WTC11 (cell line): ENCODE data around the gene RTN3. TPM values are rescaled to one million over a fixed set of nuclear protein-coding genes. Genes with fewer than 3 reads are reported as not detected.

Experiments used
- ATAC-seq: fragments of 200-7000 bp; cut with Tn5 transposase; 2 replicates; pipeline ENCODE4 v1.10.0; 2021; ENCODE audit warnings: mild to moderate bottlenecking, moderate library complexity
- CTCF ChIA-PET: fragments of 300-600 bp; sonication (Branson Sonifier 250); formaldehyde crosslinking; loops from one replicate; lab custom pipeline; 2021; ENCODE audit warnings: antibody characterized with exemption; lab: Charles Lee
- POLR2A ChIA-PET: fragments of 350-600 bp; sonication (Branson Sonifier 250); formaldehyde crosslinking; loops from one replicate; lab custom pipeline; 2021; ENCODE audit warnings: antibody characterized with exemption; lab: Charles Lee
- DNase-seq: peaks from one replicate; pipeline ENCODE4 v3.0.0; 2021; ENCODE audit warnings: low spot score
- H3K27ac Mint-ChIP-seq: 2 replicates; pipeline ENCODE4 v1.8.0; 2021; ENCODE audit warnings: mixed read lengths
- H3K27me3 Mint-ChIP-seq: 2 replicates; pipeline ENCODE4 v1.8.0; 2021; ENCODE audit warnings: low read depth, mild to moderate bottlenecking, moderate library complexity, mixed read lengths
- H3K36me3 Mint-ChIP-seq: 2 replicates; pipeline ENCODE4 v1.8.0; 2021; ENCODE audit warnings: mixed read lengths
- H3K4me1 Mint-ChIP-seq: 2 replicates; pipeline ENCODE4 v1.8.0; 2022; ENCODE audit warnings: mixed read lengths
- H3K4me3 Mint-ChIP-seq: 2 replicates; pipeline ENCODE4 v1.8.0; 2021; ENCODE audit warnings: mild to moderate bottlenecking, moderate library complexity, mixed read lengths
- H3K9me3 Mint-ChIP-seq: 2 replicates; pipeline ENCODE4 v1.8.0; 2021; ENCODE audit warnings: mixed read lengths
- AFF4 ChIP-seq: sonication (generic); formaldehyde crosslinking; IDR thresholded peaks from 2 replicates; pipeline ENCODE4 v1.8.1; 2023; ENCODE audit warnings: mild to moderate bottlenecking, missing genetic modification reagents, borderline replicate concordance
- ATF2 ChIP-seq: sonication (generic); formaldehyde crosslinking; IDR thresholded peaks from 2 replicates; pipeline ENCODE4 v1.8.1; 2022; ENCODE audit warnings: low read depth, missing genetic modification reagents, borderline replicate concordance
- CBFB ChIP-seq: sonication (generic); formaldehyde crosslinking; IDR thresholded peaks from 2 replicates; pipeline ENCODE4 v1.8.1; 2022; ENCODE audit warnings: mild to moderate bottlenecking, low read depth, missing genetic modification reagents
- CTCF ChIP-seq: fragments of 200-600 bp; IDR thresholded peaks from 2 replicates; pipeline ENCODE4 v1.8.0; 2022; ENCODE audit warnings: antibody characterized with exemption
- E2F5 ChIP-seq: sonication (generic); formaldehyde crosslinking; IDR thresholded peaks from 2 replicates; pipeline ENCODE4 v1.8.1; 2022; ENCODE audit warnings: mild to moderate bottlenecking, moderate library complexity, missing genetic modification reagents
- ELF4 ChIP-seq: sonication (generic); formaldehyde crosslinking; IDR thresholded peaks from 2 replicates; pipeline ENCODE4 v1.8.1; 2022; ENCODE audit warnings: low read depth, mild to moderate bottlenecking, moderate library complexity, missing genetic modification reagents
- ETV6 ChIP-seq: sonication (generic); formaldehyde crosslinking; IDR thresholded peaks from 2 replicates; pipeline ENCODE4 v1.8.1; 2022; ENCODE audit warnings: mild to moderate bottlenecking, missing genetic modification reagents
- GTF2I ChIP-seq: fragments of 250-450 bp; sonication (Bioruptor Pico); conservative IDR thresholded peaks from 2 replicates; pipeline ENCODE4 v1.4.0; 2021; ENCODE audit warnings: mild to moderate bottlenecking
- IRF1 ChIP-seq: sonication (generic); formaldehyde crosslinking; IDR thresholded peaks from 2 replicates; pipeline ENCODE4 v1.8.0; 2023; ENCODE audit warnings: missing genetic modification reagents
- MYBL2 ChIP-seq: sonication (generic); formaldehyde crosslinking; IDR thresholded peaks from 2 replicates; pipeline ENCODE4 v1.8.1; 2023; ENCODE audit warnings: mild to moderate bottlenecking, moderate library complexity, missing genetic modification reagents
- NFYB ChIP-seq: sonication (generic); formaldehyde crosslinking; conservative IDR thresholded peaks from 2 replicates; pipeline ENCODE4 v1.8.0; 2022; ENCODE audit warnings: low read depth, missing genetic modification reagents
- NR1H2 ChIP-seq: sonication (generic); formaldehyde crosslinking; IDR thresholded peaks from 2 replicates; pipeline ENCODE4 v1.9.0; 2021; ENCODE audit warnings: mild to moderate bottlenecking, moderate library complexity, missing genetic modification reagents
- PRDM15 ChIP-seq: sonication (generic); formaldehyde crosslinking; IDR thresholded peaks from 2 replicates; pipeline ENCODE4 v1.8.0; 2022; ENCODE audit warnings: missing genetic modification reagents
- SMAD3 ChIP-seq: sonication (generic); formaldehyde crosslinking; IDR thresholded peaks from 2 replicates; pipeline ENCODE4 v1.8.0; 2022; ENCODE audit warnings: missing genetic modification reagents, mild to moderate bottlenecking, borderline replicate concordance
- ZMAT4 ChIP-seq: fragments of 250-450 bp; sonication (Bioruptor Pico); IDR thresholded peaks from 2 replicates; pipeline ENCODE4 v1.9.0; 2021; ENCODE audit warnings: mild to moderate bottlenecking
- ZNF121 ChIP-seq: sonication (generic); formaldehyde crosslinking; IDR thresholded peaks from 2 replicates; pipeline ENCODE4 v1.8.0; 2023; ENCODE audit warnings: missing genetic modification reagents
- ZNF138 ChIP-seq: sonication (generic); formaldehyde crosslinking; conservative IDR thresholded peaks from 2 replicates; pipeline ENCODE4 v1.8.1; 2022; ENCODE audit warnings: mild to moderate bottlenecking, moderate library complexity, missing genetic modification reagents
- ZNF416 ChIP-seq: fragments of 250-450 bp; sonication (Bioruptor Pico); IDR thresholded peaks from 2 replicates; pipeline ENCODE4 v1.9.0; 2021; ENCODE audit warnings: mild to moderate bottlenecking, inconsistent platforms
- ZNF423 ChIP-seq: fragments of 250-450 bp; sonication (Bioruptor Pico); IDR thresholded peaks from 2 replicates; pipeline ENCODE4 v2.1.2; 2022; ENCODE audit warnings: mild to moderate bottlenecking, moderate library complexity
- total RNA-seq: library from RNA; stranded (reverse); gene quantifications from 3 replicates; pipeline ENCODE4 v1.2.3, GENCODE V29; 2021

RTN3 gene
- total RNA-seq, 1 experiment from 2014 or later = 159 TPM

GRCh38 chr11:63639199-63639832, 42.0 kb upstream of the RTN3 start:
- ATAC-seq (no peak), DNase-seq (no peak)
- CTCF ChIA-PET = interaction anchor here (0.9 to 4.5 kb wide), 9 partner anchors 15 to 734 kb away, joined by 3 to 61 read pairs (median 4); partner anchors contain the start of gene PLAAT5
- peaks cover 4% of the 10 kb centered on the region for H3K4me1 Mint-ChIP-seq
- TF ChIP-seq ZNF138 (CRISPR knock-in tag) (no peak), CTCF (peak; percentile 27; the same call in 1 of the 2 replicates), ZNF121 (peak; percentile 93; the same call in 1 of the 2 replicates)
- H3K4me3 Mint-ChIP-seq = no peak overlapping the region
- POLR2A ChIA-PET = no interaction called here
- no peaks in the 10 kb centered on the region for H3K9me3 Mint-ChIP-seq
- H3K27me3 Mint-ChIP-seq = no peaks in the 10 kb centered on the region
- peaks cover 49% of the 10 kb centered on the region for H3K36me3 Mint-ChIP-seq
- H3K27ac Mint-ChIP-seq = no peak overlapping the region

- no peak overlapping the region for H3K27ac Mint-ChIP-seq
- no peak for DNase-seq
- H3K27me3 Mint-ChIP-seq = no peaks in the 10 kb centered on the region
- H3K36me3 Mint-ChIP-seq = peaks cover 52% of the 10 kb centered on the region
- TF ChIP-seq AFF4 (CRISPR knock-in tag) (no peak), CBFB (CRISPR knock-in tag) (no peak), ZNF138 (CRISPR knock-in tag) (no peak), NFYB (CRISPR knock-in tag) (no peak), NR1H2 (CRISPR knock-in tag) (no peak), PRDM15 (CRISPR knock-in tag) (no peak), ZNF423 (no peak), E2F5 (no peak), SMAD3 (CRISPR knock-in tag) (no peak), ETV6 (CRISPR knock-in tag) (no peak), MYBL2 (CRISPR knock-in tag) (no peak), ELF4 (CRISPR knock-in tag) (no peak), ZNF416 (CRISPR knock-in tag) (no peak), ZNF121 (no peak), ATF2 (no peak), IRF1 (CRISPR knock-in tag) (no peak), ZMAT4 (no peak), GTF2I (CRISPR knock-in tag) (no peak)
- no peaks in the 10 kb centered on the region for H3K9me3 Mint-ChIP-seq
- ChIA-PET POLR2A (no interaction called here), CTCF (no interaction called here)
- no peaks in the 10 kb centered on the region for H3K4me1 Mint-ChIP-seq
- ATAC-seq = no peak
- no peak overlapping the region for H3K4me3 Mint-ChIP-seq
These were observed 39.6 kb upstream of the RTN3 start for GRCh38 chr11:63641727-63642126.
